ENCODE results near the gene ANO8.

The ANO8 gene

DNA sequence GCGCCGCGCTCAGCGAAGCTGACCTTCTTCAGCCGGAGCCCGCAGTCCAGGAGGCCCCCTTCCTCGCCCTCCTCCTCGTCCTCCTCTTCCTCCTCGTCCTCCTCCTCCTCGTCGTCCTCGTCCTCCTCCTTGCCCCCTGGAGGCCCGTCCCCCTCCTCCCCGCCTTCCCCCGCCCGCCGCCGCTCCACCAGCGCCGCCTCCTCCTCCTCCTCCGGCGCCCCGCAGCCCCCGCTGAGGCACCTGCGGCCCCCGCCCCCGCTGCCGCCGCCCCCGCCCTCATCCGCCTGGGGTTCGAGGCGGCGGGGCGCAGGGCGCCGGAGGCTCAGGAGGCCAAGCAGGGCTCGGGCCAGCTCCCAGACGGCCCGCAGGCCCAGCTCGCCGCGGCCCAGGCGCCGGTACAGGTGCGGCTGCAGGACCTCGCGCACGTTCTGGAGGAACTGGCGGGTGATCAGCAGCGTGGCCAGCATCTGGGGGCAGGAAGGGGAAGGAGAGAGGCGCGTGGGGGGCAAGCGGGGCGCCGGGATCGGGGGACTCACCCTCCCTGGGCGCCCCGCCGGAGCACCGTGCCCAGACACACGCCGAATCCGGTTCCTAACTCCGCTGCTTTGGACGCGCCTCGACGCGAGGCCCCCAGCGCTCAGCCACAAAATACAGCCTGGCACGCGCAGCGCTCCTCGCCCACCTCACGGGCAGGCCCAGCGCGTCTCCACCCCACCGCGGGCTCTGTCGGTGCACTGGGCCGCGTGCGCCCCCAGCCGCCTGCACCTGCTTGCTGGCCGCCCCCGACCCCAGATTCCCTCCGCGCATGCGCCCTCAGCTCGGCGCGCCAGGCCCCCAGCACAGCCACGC, 5.9 kb downstream of the ANO8 start:
- DNase-seq = no peak

- peak; percentile 43 to 52 for DNase-seq
These were observed 6.8 kb downstream of the ANO8 start for GRCh38 chr19:17327654-17328516.

DNA sequence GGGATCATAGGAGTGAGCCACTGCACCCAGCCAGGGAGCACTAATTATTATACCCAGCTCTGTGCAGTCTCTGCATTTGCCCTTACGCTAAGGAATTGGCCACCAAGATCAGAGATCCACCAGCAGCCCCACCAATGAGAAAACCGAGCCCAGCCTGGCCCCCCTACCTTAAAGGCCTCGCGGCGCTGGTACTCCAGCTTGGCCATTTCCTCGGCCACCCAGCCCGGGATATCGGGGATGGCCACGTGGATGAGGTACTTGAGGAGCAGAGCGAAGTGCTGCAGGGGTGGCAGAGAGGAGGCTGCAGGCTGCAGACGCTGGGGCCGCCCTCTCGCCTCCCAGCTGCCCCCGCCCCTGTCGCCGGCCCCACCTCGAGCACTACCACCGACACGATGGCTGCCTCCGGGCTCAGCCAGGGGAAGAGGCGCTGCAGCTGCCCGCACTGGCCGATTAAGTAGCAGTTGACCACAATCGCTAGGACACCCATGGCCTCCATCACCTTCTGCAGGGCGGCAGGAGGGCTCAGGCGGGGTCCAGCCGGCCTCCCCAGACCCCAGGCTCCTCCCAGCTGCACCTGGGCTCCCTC, 7.5 kb downstream of the ANO8 start:
- no peak for DNase-seq

DNA sequence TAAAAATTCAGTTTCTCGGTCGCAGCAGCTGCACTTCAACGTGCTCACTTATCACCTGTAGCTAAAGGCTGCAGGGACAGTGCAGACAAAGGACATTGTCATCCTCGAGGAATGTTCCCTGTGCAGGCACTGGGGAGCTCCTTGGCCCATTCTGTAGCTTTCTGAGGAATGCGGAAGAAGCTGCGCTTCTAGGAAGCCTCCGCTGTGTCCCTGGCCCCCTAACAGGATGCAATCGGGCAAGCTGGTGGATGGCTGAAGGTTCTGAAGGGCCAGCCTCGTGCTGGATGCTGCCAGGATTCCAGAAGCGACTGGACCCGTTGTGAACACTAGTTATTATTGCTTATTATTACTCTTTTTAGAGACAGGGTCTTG, 8.1 kb downstream of the ANO8 start:
- DNase-seq = no peak

GRCh38 chr19:17325881-17326594, 8.6 kb downstream of the ANO8 start:
- no peak for DNase-seq

DNA sequence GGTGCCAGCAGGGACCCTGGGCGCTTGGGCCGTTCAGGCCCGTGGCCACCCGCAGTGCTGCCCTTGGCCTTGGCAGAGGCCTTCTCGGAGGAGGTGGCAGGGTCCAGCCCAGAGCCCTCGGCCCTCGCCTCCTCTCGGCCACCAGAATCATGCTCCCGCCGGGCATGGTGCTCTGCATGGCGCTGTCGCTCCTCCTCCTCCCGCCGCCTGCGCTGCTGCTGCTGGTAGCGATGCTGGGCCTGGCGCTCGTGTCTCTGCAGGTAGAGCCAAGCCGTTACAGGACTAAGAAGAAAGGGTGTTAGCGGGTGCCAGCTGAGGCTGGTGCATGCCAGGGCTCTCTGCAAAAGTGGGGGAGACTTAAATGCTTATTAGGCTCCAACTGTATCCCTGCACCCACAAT, 9.5 kb downstream of the ANO8 start:
- DNase-seq = no peak

DNA sequence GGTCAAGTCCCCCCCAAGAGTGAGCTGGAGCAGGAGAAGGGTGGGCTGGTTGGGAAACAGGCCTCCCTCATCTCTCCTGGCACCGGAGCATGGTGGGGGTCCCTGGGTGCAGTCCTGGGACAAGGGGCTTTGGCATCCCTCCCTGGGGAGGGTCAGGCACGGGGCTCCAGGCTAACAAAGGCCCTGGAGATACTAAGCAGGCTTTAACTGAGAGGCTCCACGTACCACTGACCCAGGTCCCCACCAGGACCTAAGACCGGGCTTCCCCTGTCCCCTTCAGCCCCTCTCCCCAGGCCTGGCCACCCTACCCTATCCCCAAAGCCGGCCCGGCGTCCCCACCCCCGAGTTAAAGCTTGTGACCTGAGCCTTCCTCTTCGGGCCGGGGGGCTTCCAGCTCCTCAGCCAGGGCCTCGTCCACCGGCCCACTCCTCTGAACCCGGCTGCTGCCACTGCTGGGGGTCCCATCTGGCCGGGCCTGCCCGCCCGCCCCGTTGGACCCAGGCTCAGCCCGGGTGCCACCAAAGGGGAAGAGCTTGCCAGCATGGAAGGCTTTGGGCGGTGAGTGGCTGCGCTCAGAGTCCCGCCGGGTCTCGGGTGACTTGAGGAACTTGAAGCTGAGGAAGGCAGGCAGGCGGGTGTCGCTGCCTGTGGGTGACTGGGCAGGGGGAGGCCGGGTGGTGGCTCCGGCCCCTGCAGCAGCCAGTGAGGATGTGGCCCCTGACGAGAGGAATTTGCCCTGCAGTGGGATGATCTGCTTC, 10.1 kb downstream of the ANO8 start:
- no peak for DNase-seq

DNA sequence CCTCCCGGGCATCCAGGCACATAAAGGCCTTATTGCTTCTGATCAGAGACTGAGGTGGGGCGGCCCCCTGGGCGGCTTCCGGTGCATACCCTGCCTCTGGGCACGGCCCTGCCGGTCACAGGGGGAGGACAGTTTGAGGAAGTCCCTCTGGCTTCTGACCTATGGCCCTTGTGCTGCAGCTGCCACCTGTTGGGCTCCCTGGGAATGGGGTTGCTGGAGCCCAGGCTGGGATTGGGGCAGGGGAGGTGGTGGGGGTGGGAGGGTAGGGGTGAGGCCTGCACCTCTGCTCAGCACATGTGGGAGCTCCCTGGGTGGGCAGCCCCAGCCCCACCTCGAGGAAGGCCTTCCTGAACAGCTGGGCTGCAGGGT, 10.7 kb downstream of the ANO8 start:
- DNase-seq = no peak

GRCh38 chr19:17323300-17323963, 11.2 kb downstream of the ANO8 start:
- no peak for DNase-seq

DNA sequence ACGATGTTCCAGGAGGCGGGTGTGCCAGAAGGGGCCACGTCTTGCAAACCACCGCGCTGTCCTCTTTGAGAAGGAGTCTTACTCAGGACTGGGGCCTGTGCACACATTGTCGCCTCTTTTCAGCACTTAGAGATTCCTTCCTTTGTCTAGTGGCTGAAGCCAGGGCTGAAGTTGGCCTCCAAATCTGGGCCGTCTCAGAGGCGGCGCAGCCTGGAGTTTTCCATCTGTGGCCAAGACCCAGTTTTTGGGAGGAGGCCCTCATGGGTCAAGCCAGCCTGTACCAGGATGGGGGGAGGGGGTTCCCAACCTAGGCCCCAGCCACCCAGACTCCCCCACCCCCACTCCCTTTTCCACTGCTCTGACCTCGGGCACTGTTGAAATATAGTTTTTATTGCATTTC, 11.8 kb downstream of the ANO8 start:
- DNase-seq = no peak

DNA sequence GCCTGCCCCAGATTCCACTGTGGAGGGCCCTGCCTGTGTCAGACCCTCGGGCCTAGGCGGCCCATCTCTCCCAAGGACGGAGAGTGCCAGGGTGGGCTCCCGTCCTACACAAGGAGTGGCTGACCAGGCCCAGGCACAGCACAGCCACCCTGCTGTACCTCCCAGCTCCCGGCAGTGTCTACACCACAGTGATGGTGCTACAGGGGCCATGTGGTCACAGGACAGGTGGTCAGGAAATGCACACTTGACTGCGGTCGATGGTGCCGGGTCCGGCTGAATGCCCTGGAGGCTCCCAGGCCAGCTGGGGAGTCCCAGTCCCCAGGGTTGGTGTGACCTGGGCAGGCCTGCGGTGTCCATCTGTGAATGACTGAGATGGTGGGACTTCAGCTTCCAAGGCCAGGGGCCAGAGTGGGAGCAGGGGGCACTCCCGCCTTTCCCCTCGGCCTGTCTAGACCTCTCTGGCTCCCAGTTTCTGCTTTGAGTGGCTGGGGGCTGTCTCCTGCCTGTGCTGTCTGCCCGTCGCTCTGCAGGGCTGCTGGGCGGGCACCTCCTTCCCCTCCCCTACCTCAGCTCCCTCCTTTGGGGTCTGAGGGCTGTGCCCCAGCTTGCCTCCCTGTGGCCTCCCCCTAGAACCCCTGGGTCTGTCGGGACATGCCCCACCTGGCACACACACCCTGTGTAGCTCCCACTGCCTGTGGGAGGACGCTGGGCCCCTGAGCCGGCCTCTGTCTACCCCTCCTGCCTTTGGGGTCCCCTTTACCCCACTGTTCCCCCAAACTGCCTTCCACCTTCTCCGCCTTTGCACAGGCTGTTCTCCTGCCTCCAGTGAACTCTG, 12.8 kb downstream of the ANO8 start:
- no peak for DNase-seq

DNA sequence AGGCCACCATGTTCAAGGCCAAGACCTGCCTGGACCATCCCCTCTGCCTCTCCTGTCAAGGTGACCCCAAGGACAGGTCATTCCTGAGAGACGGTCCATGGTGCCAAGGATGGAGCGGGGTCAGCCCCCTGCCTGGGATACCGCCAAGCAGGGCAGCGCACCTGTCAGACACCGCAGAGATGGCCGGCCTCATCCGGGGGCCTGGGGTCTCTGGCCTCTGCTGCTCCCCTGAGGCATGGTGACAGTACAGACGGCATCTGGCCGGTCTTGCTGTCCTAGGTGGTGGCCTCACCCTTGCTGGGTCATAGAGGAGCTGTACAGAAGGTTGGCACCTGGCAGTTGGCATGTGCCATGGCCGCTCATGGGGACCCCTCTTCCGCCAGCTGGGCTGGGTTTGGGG, 14.2 kb downstream of the ANO8 start:
- no peak for DNase-seq

GRCh38 chr19:17319473-17320238, 15.0 kb downstream of the ANO8 start:
- no peak for DNase-seq

- DNase-seq = no peak
These were observed 15.7 kb downstream of the ANO8 start for GRCh38 chr19:17318966-17319365.

DNA sequence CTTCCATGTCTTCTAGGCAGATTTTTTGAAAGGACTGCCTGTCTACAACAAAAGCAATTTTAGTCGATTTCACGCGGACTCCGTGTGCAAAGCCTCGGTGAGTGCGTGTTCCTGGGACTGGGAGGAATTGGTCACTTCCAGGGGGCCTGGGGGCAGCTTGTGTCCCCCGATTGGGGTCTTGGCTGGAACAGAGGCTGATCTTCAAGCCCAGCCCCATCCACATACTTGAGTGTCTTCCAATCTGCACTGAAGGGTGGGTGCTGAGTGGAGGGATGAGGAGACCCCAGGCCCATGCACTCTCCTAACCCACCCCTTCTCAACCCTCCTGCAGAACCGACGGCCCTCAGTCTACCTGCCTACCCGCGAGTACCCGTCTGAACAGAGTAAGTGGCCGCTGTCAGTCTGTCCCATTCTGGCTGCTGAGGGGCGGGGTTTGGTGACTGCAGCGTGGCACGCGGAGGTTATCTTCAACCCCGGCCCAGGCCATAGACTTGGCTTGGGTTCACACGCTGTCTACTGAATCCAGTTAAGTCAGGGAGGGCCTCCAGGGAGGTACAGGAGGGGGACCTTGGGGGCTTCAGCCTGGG, 20.6 kb downstream of the ANO8 start:
- DNase-seq = no peak

DNA sequence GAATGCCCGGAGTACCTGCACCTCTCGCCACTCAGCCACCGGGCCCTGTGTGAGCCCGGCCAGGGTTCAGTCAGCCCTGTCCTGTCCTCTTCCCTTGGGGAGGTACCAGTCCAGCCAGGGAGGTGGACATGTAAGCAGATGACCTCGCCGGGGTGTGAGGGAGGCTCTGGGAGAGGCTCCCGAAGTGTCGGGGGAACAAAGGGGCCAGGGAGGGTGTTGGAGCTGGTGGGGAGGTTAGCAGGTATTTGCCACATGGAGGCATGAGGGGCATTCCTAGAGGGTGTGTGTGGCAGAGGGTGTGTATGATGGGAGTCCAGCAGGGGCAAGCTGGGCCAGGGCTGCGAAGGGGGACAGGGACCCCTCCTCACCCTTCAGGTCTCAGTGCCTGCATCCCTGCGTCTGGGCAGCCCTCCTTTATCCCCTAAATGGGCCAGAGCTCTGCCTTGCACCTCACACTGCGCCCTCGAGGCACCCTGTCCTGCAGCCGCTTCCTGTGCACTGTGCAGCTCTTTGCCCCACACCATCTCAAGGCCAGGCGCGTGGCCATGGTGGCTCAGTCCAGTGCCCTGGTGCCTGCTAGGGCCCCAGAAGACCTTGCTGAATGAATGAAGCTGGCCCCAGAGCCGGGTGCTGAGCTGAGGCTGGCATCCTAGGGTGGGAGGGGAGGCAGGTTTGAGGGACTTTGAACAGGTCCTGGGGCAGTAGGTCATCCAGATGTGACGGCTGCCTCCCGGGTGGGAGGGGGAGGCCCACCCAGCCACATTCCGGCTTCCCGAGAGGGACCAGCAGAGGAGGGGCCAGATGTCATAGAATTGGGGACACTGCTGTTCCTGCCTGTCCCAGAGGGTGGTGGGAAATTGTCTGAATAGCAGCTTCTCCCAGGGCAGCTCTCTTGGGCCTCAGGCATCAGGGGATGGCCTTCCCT, 22.2 kb downstream of the ANO8 start:
- DNase-seq = no peak

- DNase-seq = no peak
These were observed 23.0 kb downstream of the ANO8 start for GRCh38 chr19:17311455-17312188.

- no peak for DNase-seq
These were observed 24.6 kb downstream of the ANO8 start for GRCh38 chr19:17309965-17310461.

Measured in stimulated activated CD4-positive, alpha-beta T cell treated with anti-CD3 and anti-CD28 coated beads, Interleukin-2, amount 100 ng/mL, for 48 hours (primary cell).